GM12892 (cell line): ENCODE results near the gene CAVIN2.

Experiments used
- POLR2A ChIP-seq: IDR thresholded peaks from 2 replicates; pipeline ENCODE4 v1.6.1; 2011; ENCODE audit warnings: low read depth, low read length, control low read depth
- POLR2AphosphoS5 ChIP-seq: IDR thresholded peaks from 2 replicates; pipeline ENCODE4 v1.6.1; 2011; ENCODE audit warnings: low read depth, low read length, control low read depth
- TAF1 ChIP-seq: IDR thresholded peaks from 2 replicates; pipeline ENCODE4 v1.6.1; 2011; ENCODE audit warnings: low read depth, mild to moderate bottlenecking, control low read depth, low read length, borderline replicate concordance

DNA sequence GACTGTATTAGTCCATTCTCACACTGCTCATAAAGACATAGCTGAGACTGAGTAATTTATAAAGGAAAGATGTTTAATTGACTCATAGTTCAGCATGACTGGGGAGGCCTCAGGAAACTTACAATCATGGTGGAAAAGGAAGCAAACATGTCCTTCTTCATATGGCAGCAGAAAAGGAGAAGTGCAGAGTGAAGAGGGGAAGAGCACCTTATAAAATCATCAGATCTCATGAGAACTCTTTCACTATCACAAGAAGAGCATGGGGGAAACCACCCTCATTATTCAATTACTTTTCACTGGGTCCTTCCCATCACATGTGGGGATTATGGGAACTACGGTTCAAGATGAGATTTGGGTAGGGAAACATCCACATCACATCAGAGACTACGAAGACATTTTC, 43.0 kb upstream of the CAVIN2 start:
- TF ChIP-seq TAF1 (no peak), POLR2A (no peak), POLR2AphosphoS5 (no peak)
